Left lung (tissue), 14 donors: ENCODE results near the gene NBDY. TPM values are rescaled to one million over a fixed set of nuclear protein-coding genes. Genes with fewer than 3 reads are reported as not detected.
"Not testable (repeated sequence)": the region's sequence is repeated elsewhere in the genome, so short reads cannot be mapped to it uniquely, and the experiment has no call there.

Source experiments
- ATAC-seq: fragments of 200-7000 bp; cut with Tn5 transposase; one replicate; pipeline ENCODE4 v1.9.1; 2020; ENCODE audit warnings: moderate library complexity
- DNase-seq, 4 donors: peaks; one replicate each; pipeline ENCODE4 v3.0.0-alpha.2; 2013 to 2020
- H3K27ac ChIP-seq, 2 donors: fragments of 200-600 bp; sonication (generic) in 1 of 2; one replicate each; pipeline versions ENCODE4 v1.5.0 to v1.8.0; 2020 to 2021
- H3K27me3 ChIP-seq, 2 donors: fragments of 200-600 bp; sonication (generic) in 1 of 2; one replicate each; pipeline versions ENCODE4 v1.5.0 to v1.8.0; 2020 to 2021
- H3K36me3 ChIP-seq, 2 donors: fragments of 200-600 bp; sonication (generic) in 1 of 2; one replicate each; pipeline versions ENCODE4 v1.5.0 to v1.8.0; 2020 to 2021
- H3K4me1 ChIP-seq, 2 donors: fragments of 200-600 bp; one replicate each; pipeline ENCODE4 v1.8.0; 2021
- H3K4me3 ChIP-seq, 2 donors: fragments of 200-600 bp; sonication (generic) in 1 of 2; one replicate each; pipeline versions ENCODE4 v1.5.0 to v1.8.0; 2020 to 2021; ENCODE audit warnings: mild to moderate bottlenecking in 1 of 2
- H3K9me3 ChIP-seq, 2 donors: fragments of 200-600 bp; sonication (generic) in 1 of 2; one replicate each; pipeline versions ENCODE4 v1.5.0 to v1.8.0; 2020 to 2021
- intact Hi-C, 2 donors: fragments of 100-400 bp; cut with DNase I; formaldehyde crosslinking; loops; one replicate each; pipeline versions ENCODE4 v1.11.2 to v1.14.2; 2022
- long read RNA-seq, 12 donors: library from polyadenylated mRNA in 2 of 12; unstranded in 2 of 12; transcript quantifications; one replicate each; pipeline ENCODE4 v2.0.0 and lab custom pipeline, GENCODE V29; 2019 to 2026
- polyA plus RNA-seq, 6 donors: library from polyadenylated mRNA; unstranded; fragments of 120-200 nt; gene quantifications; one replicate each; pipeline ENCODE4 v1.2.1, GENCODE V29; 2013; ENCODE audit not compliant: insufficient read length in 6 of 6
- total RNA-seq, 2 donors: library from RNA; stranded (reverse); fragmentation: NEBNext Ultra II Directional; extraction: Animal tissue kit (Norgen Biotek cat#: 25700); gene quantifications; one replicate each; pipeline ENCODE4 v1.2.1, GENCODE V29; 2021
- TF ChIP-seq, protein P1 (sequence below), 2 donors: fragments of 200-600 bp; sonication (generic) in 1 of 2; IDR thresholded peaks; one replicate each; pipeline versions ENCODE4 v1.5.0 to v1.8.0; 2021; ENCODE audit warnings: antibody characterized with exemption in 2 of 2
- donor health status: DM: no; HTN: yes; CAD: no.
- donor health status: DM: no; HTN: no; CAD: no.

NBDY gene, protein sequence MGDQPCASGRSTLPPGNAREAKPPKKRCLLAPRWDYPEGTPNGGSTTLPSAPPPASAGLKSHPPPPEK
- total RNA-seq (10 to 100 TPM; 39.5 to 47.2 TPM), polyA plus RNA-seq (10 to 100 TPM; 67.6 to 86.4 (median 71.7) TPM)
- long read RNA-seq, donor 1, transcript NBDY-201 (3 exons, 1,529 nt), result major isoform, 79 of 84 reads
- long read RNA-seq, donor 1, partial matches to known transcripts, result 5 of 84 reads
- long read RNA-seq, donor 1, other reads (novel, unspliced or antisense), result 0 of 84 reads
- long read RNA-seq, donor 2, transcript NBDY-201 (3 exons, 1,529 nt), result major isoform, 57 of 66 reads
- long read RNA-seq, donor 2, partial matches to known transcripts, result 9 of 66 reads
- long read RNA-seq, donor 2, other reads (novel, unspliced or antisense), result 0 of 66 reads
- long read RNA-seq, donor 3, transcript NBDY-201 (3 exons, 1,529 nt), result major isoform, 53 of 55 reads
- long read RNA-seq, donor 3, partial matches to known transcripts, result 0 of 55 reads
- long read RNA-seq, donor 3, other reads (novel, unspliced or antisense), result 0 of 55 reads
- long read RNA-seq, donor 4, transcript NBDY-201 (3 exons, 1,529 nt), result major isoform, 68 of 78 reads
- long read RNA-seq, donor 4, partial matches to known transcripts, result 2 of 78 reads
- long read RNA-seq, donor 4, other reads (novel, unspliced or antisense), result 4 of 78 reads
- long read RNA-seq, donor 5, transcript NBDY-201 (3 exons, 1,529 nt), result major isoform, 62 of 62 reads
- long read RNA-seq, donor 5, partial matches to known transcripts, result 0 of 62 reads
- long read RNA-seq, donor 5, other reads (novel, unspliced or antisense), result 0 of 62 reads
- long read RNA-seq, donor 6, transcript NBDY-201 (3 exons, 1,529 nt), result major isoform, 48 of 54 reads
- long read RNA-seq, donor 6, partial matches to known transcripts, result 5 of 54 reads
- long read RNA-seq, donor 6, other reads (novel, unspliced or antisense), result 0 of 54 reads
- long read RNA-seq, donor 7, transcript NBDY-201 (3 exons, 1,529 nt), result major isoform, 30 of 30 reads
- long read RNA-seq, donor 7, partial matches to known transcripts, result 0 of 30 reads
- long read RNA-seq, donor 7, other reads (novel, unspliced or antisense), result 0 of 30 reads
- long read RNA-seq, donor 8, transcript NBDY-201 (3 exons, 1,529 nt), result major isoform, 45 of 46 reads
- long read RNA-seq, donor 8, partial matches to known transcripts, result 0 of 46 reads
- long read RNA-seq, donor 8, other reads (novel, unspliced or antisense), result 0 of 46 reads
- long read RNA-seq, donor 9, result 0 reads
- long read RNA-seq, donor 10, transcript NBDY-201 (3 exons, 1,529 nt), result major isoform, 51 of 56 reads
- long read RNA-seq, donor 10, partial matches to known transcripts, result 0 of 56 reads
- long read RNA-seq, donor 10, other reads (novel, unspliced or antisense), result 2 of 56 reads
- long read RNA-seq, donor 11, transcript NBDY-201 (3 exons, 1,529 nt), result major isoform, 81 of 84 reads
- long read RNA-seq, donor 11, partial matches to known transcripts, result 0 of 84 reads
- long read RNA-seq, donor 11, other reads (novel, unspliced or antisense), result 0 of 84 reads
- long read RNA-seq, donor 12, transcript NBDY-201 (3 exons, 1,529 nt), result major isoform, 45 of 46 reads
- long read RNA-seq, donor 12, partial matches to known transcripts, result 0 of 46 reads
- long read RNA-seq, donor 12, other reads (novel, unspliced or antisense), result 0 of 46 reads

DNA sequence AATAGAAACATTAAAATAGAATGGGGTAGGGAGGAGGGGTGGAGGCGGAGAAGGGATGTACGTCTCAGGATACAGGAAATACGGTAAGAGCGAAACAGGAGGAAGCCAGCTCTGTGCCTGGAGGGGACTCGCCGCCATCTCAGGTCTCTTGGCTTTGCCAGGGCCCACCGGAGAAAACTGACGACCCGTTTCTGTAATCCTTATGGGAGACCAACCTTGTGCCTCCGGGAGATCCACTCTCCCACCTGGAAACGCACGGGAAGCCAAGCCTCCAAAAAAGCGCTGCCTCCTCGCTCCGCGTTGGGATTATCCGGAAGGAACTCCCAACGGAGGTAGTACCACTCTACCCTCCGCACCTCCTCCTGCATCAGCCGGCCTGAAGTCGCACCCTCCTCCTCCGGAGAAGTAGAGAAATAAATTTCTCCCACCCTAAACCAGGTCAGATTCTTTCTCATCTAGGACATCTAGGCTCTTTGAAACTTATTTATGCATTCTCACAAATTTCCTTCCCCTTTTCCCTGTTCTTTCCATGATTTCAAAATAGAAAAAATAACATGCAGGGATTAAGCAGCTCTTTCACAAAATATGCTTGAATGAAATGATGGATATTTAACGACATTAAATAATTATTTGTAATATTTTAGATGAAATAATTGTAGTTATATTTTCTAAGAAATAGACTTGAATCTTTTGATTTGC is at the start of gene NBDY:
NBDY (plus strand) TSS at position 92 of the 699 bp plus-strand sequence; CDS start at position 203, 111 bp downstream.
- Histone ChIP-seq H3K27me3 (peaks cover 0 to 12% of the 10 kb centered on the region in 2 donors), H3K9me3 (no peaks in the 10 kb centered on the region), H3K27ac (peak within 1 kb of the TSS; percentile 73 to 74), H3K4me3 (peak within 1 kb of the TSS; percentile 36 to 54), H3K36me3 (no peaks in the 10 kb centered on the region), H3K4me1 (no peaks in the 10 kb centered on the region)
- peak; percentile 95 for ATAC-seq
- intact Hi-C loops, result no loop called here
- TF ChIP-seq, protein P1, sequence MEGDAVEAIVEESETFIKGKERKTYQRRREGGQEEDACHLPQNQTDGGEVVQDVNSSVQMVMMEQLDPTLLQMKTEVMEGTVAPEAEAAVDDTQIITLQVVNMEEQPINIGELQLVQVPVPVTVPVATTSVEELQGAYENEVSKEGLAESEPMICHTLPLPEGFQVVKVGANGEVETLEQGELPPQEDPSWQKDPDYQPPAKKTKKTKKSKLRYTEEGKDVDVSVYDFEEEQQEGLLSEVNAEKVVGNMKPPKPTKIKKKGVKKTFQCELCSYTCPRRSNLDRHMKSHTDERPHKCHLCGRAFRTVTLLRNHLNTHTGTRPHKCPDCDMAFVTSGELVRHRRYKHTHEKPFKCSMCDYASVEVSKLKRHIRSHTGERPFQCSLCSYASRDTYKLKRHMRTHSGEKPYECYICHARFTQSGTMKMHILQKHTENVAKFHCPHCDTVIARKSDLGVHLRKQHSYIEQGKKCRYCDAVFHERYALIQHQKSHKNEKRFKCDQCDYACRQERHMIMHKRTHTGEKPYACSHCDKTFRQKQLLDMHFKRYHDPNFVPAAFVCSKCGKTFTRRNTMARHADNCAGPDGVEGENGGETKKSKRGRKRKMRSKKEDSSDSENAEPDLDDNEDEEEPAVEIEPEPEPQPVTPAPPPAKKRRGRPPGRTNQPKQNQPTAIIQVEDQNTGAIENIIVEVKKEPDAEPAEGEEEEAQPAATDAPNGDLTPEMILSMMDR (IDR thresholded peaks at IDR 0.05), result no peak
- peak; percentile 39 to 61 (median 50) for DNase-seq

DNA sequence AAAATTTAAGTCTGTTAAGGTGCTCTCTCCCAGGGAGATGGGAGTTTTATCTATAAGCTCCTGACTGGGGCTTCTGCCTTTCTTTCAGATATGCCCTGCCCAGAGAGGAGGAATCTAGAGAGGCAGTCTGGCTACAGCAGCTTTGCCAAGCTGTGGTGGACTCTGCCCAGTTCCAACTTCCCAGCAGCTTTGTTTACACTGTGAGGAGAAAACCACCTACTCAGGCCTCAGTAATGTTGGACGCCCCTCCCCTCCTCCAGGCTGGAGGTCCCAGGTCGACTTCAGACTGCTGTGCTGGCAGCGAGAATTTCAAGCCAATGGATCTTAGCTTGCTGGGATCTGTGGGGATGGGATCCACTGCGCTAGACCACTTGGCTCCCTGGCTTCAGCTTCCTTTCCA is 24.5 kb upstream of the NBDY start:
- not testable (repeated sequence) for ATAC-seq, H3K27ac ChIP-seq

DNA sequence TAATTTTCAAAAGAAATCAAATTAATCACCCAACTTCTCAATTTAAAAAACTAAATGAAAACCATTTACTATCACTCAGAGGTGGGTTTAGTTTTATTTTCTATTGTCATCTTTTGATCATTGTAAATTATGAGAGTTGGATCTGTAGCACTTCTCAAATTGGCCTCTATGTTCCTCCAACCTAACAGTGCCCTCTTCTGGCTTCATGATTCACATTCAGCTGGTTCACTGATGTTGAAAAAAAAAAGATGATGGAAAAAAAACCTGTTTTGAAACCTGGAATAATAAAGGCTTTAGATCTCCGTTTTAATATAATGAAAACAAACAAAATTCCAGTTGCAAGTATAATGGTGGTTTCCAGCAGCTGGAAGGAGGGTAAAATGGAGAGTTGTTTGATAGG is 2.4 kb upstream of the NBDY start:
- no peak overlapping the region for H3K4me3 ChIP-seq
- TF ChIP-seq, protein P1 (IDR thresholded peaks at IDR 0.05), result peak; percentile 29 to 47
- H3K27ac ChIP-seq, result no peak overlapping the region
- no peaks in the 10 kb centered on the region for H3K4me1 ChIP-seq
- H3K36me3 ChIP-seq, result no peaks in the 10 kb centered on the region
- ATAC-seq (peak; percentile 42), DNase-seq (peak in 2 of 4 donors; percentile 30 to 57)
- no peaks in the 10 kb centered on the region for H3K9me3 ChIP-seq
- intact Hi-C loops, result no loop called here
- peaks cover 0 to 12% of the 10 kb centered on the region in 2 donors for H3K27me3 ChIP-seq

More for the DNA sequence above, 24.5 kb upstream of the NBDY start:
- H3K4me3 ChIP-seq, DNase-seq, intact Hi-C loops, H3K4me1 ChIP-seq, H3K9me3 ChIP-seq, H3K36me3 ChIP-seq, H3K27me3 ChIP-seq: not testable (repeated sequence)

DNA sequence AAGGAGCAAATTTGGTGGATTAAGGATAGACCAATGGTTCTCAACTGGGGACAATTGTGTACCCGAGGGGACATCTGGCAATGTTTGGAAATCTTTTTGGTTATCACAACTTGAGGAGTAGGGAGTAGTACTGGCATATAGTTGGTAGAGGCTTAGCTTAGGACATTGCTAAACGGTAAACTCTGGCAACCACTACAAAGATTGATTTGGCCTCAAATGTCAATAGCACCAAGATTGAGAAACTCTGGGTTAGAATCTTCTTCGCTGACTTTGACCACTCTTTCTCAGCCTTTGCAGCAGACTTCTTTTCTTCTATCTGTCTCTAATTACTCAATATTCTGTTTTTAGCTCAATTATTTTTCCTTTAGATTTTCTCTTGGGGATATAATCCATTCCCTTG is 1.5 kb upstream of the NBDY start:
- Histone ChIP-seq H3K9me3 (no peaks in the 10 kb centered on the region), H3K4me1 (no peaks in the 10 kb centered on the region), H3K27me3 (peaks cover 0 to 12% of the 10 kb centered on the region in 2 donors), H3K27ac (no peak overlapping the region), H3K36me3 (no peaks in the 10 kb centered on the region), H3K4me3 (no peak overlapping the region)
- no peak for DNase-seq
- intact Hi-C loops, result no loop called here
- no peak for ATAC-seq
- TF ChIP-seq, protein P1 (IDR thresholded peaks at IDR 0.05), result no peak
